ENCODE measurements around the gene RASA3. TPM values are rescaled to one million over a fixed set of nuclear protein-coding genes. Genes with fewer than 3 reads are reported as not detected.

RASA3 gene
- total and polyA plus RNA-seq, 2 of the 8 experiments (the other 6 are each of a cell fraction or from before 2014, with no cell fraction given) = 7.5 to 21.9 TPM

DNA sequence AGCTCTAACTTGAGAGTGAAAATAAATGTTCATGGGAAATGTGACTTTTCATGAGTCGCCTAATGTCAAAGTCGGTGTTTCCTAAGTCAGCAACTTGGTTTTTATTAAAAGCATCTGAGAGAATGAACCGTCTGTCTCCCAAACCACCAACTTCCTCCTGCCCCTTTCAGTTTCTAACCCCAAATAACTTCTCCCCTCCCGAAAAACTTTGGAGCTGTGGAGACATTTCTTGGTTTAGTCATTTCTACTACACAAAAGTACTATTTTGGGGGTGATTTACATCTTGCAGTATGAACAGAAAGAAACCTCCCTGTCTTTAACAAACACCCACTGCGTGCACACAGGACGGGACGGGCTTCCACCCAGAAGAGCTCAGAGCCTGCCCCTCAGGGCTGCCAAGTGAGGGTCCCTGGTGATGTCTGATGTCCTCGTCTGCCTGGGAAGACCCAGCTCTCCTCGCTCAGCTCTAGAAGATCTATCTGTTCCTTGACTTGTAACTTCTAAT, 65.0 kb downstream of the RASA3 start (continued):
- TF ChIP-seq HDAC2 (IDR thresholded peaks at IDR 0.05; ENCODE audit: borderline replicate concordance in 1 of 2, low read depth in 2 of 2, low read length in 2 of 2) (no peak), TCF12 (IDR thresholded peaks at IDR 0.05; ENCODE audit: low read depth, low read length) (no peak), GABPA (IDR thresholded peaks at IDR 0.05; ENCODE audit: borderline replicate concordance, insufficient read depth, low read length) (no peak), HDAC6 (IDR thresholded peaks at IDR 0.05; ENCODE audit: low read depth, low read length) (no peak)
